ENCODE results near the gene PSMB7.

PSMB7 gene

GRCh38 chr9:124411514-124412227 is 3.6 kb downstream of the PSMB7 start:
- no peak for DNase-seq (ENCODE audit: low read depth in 2 of 2)

DNA sequence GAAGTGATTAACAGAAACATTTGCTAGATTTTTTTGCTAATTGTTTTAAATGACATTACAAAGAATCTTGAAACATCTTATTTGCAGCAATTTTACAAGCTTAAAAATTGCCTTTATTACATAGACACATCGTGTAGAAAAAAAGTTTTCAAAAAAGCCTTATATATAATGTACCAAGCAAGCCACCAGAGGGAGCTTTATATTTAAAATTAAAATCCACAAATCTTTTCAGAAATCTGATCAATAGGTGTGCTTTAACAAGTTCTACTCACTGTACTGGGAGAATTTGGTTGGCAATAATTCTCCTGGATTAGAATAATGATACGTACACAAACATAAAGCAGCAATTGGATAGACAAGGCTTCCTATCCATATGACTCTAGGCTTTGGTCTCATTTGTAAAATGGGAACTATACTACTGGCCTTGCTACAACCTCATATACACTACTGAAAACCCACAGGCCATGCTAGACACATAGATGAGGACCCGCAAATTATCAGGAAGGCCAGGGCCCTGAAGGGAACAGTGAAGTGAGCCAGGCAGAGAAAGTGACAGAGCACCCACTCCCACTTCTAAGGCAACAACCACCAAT is 4.8 kb downstream of the PSMB7 start:
- no peak for DNase-seq (ENCODE audit: low read depth in 2 of 2)

GRCh38 chr9:124409410-124409809 is 5.8 kb downstream of the PSMB7 start:
- DNase-seq (ENCODE audit: low read depth in 2 of 2), result no peak

DNA sequence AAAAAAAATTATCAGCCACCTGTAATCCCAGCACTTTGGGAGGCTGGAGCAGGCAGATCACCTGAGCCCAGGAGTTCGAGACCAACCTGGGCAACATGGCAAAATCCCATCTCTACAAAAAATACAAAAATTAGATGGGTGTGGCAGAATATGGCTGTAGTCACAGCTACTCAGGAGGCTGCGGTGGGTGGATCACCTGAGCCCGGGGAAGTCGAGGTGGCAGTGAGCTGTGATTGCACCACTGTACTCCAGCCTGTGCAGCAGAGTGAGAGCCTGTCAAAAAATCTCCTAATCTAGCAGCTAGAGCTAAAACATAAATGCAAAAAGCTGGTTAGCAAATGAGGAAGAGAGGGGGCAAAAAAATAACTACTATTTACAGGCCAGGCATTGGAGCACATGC is 12.0 kb downstream of the PSMB7 start:
- DNase-seq (ENCODE audit: low read depth in 2 of 2), result no peak

DNA sequence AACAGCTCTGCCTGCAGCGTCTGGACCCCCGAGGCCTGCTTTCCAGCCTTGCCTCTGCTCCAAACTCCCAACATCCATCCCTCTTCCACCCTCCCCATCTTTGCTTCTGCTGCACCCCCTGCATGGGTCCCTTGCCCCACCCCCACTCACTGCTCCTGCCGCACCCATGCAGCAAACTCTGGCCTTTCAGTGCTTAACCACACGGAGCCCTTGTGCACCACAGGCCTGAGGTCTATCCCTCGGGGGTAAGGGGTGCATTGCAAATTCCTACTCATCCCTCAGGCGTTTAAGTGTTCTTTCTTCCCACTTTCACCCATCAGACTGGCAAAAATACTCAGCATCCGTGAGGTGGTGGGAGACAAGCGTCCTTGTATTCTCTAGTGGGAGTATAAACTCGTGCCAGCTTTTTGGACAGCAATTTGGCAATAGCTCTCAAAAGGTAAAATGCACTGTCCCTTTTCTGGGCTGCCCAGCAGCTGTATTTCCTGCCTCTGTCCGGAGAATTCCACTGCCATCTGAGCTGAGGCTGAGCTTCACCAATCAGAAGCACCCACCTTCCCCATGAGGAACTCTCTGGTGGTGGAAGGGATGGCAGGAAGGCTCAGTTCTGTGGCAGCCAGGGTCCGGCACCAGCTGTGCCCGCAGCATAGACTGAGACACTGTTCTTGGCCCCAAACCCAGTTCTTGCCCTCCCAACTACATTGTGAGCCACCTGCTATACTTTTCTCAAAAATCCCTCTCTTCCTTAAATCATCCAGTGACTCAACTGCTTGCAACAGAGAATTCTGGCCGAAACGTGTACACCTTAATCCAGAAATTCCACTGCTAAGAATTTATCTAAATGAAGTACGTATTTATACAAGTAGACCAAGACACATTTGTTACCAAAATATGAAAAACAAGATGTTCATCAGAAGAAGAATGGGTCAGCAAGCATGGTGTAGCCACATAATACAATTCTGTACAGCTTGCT is 15.0 kb downstream of the PSMB7 start:
- no peak for DNase-seq (ENCODE audit: low read depth in 2 of 2)

GRCh38 chr9:124399323-124399967 is 15.8 kb downstream of the PSMB7 start:
- DNase-seq (ENCODE audit: low read depth in 2 of 2), result no peak

DNA sequence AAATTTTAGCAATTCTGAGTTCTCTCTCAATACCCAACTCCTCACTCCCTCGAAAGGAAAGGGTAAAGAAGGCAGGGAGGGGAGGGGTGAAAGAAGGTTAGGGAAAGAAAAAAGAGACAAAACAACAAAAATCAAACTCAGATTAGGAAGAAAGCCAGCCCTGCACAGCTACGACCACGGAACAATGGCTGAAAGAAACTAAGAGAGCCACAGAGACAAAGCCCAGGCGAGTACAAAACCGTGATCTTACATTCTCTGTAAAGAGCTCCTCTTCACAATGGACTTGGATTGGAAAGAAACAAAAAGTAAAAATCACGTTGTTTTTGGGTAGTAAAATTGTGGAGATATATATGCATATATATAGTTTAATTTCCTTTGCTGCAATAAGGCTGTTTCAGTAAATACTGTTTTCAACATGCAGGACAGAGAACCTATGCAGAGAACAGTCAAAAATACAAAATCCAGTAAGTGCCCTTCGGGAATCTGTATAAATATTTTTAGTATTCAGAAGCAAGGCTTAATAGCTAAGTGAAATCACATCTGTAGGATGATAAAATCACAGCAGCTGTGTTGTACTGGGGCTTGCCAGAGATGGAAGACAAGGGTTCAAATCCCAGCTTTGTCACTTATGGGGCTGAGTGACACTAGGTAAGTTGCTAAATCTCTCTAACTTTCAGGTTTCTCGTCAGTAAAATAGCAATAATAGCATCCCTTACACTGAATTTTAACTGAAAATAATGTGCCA is 16.9 kb downstream of the PSMB7 start:
- no peak for DNase-seq (ENCODE audit: low read depth in 2 of 2)

DNA sequence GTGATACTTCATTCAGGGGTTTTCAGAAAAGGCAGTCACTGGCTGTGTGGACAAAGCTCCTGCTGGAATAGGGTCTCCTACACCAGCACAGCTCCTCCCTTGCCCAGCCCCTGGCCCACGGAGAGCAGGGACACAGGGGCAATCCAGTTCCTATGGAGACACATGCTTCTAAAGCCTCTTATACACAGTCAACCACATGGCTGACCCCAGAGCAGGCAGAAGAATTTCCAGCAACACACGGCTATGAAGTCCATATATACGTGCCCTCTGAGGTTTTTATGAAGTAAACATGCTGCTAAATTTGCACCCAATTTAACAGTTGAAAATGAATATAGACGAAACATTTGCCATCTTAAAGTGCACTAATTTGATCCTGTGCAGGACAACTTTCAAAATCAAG is 19.4 kb downstream of the PSMB7 start:
- no peak for DNase-seq (ENCODE audit: low read depth in 2 of 2)

GRCh38 chr9:124394596-124394995 is 20.6 kb downstream of the PSMB7 start:
- no peak for DNase-seq (ENCODE audit: low read depth in 2 of 2)

DNA sequence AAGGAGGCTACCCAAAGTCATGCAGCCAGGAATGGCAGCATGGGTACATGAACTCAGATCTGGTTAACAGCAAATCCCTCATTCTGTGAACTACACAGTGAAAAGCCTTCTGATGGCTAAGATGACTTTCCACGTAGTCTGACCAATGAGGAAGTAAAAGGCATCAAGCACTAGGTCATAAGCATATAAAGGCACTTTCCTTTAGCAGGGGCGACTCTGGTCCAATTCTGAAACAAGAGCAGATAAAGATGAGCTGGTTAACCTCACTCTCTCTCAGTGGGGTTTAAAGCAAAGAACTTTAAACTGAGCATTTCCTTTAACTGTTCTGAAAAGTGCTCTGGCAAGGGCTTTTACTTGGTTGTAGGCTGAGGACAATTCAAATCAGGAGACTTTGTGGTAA is 21.1 kb downstream of the PSMB7 start:
- no peak for DNase-seq (ENCODE audit: low read depth in 2 of 2)

DNA sequence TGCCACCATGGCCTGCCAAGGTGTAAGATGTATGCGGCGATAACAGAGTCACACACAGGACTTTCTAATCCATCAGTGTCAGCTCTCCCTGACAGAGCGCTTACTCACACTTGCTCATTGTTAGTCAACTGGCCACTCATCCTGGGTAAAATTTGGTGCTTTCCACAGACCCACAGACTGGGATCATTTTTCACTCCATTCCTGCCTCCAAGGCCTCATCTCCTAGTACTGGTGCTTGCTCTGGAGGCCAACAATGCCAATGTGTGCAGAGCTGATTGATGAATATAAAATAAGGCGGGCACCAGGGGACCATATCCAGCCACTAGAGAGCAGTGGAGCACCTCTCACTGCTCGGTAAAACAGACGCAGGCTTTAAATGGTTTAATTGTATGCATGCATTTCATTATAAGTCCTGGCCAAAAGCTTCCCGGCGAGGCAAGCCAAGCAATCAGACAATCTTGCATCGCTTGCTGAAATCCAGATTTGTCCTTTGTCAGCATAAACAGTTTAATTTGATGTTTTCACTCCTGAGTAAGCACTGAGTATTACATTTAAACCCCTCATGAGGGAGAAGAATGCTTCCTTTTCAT is 22.3 kb downstream of the PSMB7 start:
- no peak for DNase-seq (ENCODE audit: low read depth in 2 of 2)

DNA sequence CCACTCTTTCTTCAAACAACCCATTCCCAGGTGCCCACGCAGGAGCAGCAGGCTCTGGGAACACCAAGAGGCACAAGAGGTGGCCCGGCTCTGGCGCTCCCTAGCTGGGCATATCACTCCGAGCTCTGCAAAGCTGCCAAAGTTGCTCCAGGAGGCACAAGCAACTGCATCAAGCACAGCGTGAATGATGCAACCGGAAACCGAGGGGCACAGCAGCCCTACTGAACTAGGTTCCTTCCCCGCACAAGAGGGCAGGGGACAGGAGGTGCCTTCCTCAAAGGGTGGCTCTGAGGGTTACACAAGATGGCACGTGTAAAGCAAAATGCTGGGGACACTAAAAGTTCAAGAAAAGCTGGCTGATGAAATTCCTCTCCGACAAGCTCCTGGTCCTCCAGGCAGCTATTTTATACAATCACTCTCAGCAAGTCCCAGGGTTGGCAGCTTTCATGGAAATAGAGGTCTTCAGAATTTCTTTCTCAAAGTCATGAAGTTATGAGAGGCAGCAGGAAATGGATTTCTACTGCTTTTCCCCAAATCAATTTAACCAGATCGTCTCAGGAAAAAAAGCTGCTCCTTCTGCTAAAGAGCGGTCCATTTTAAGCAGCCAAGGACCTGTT is 22.9 kb downstream of the PSMB7 start:
- no peak for DNase-seq (ENCODE audit: low read depth in 2 of 2)

DNA sequence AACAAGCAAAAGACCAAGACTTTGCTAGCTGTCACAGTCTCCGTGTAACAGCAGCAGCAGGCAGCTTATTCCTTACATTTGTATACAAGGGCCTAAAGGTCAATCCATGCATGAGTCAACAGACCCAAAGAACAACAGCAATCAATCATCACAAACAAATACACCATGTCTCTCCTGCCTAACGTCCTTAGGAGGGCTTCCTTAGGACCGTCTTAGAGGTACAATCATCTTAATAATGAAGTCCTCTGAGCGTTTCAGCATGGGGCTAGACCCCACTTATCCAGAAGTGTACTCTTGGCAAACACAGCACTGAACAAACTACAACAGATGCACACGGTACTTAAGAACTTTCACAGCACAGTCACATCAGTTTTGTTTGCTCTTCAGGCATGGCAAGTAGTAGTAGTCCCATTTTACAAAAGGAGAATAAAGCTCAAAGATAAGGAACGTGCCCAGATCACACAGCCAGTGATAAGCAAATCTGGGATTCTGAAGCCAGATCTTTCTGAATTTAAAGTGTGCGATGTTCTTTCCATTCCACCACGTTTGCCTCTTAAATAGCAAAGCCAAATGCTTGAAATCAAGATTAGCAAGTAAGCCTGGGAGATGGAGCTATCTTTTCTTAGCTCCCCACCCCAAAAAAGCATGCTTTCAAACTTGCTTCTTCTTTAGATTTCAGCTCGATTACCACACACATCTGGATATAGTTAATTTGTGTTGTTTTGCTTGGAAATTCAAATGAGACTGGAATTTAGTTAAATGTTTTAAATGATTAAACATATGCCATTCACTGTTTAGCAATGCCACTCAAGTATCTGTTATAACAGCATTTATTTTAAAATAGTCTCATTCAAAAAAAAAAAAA is 24.2 kb downstream of the PSMB7 start:
- no peak for DNase-seq (ENCODE audit: low read depth in 2 of 2)

DNA sequence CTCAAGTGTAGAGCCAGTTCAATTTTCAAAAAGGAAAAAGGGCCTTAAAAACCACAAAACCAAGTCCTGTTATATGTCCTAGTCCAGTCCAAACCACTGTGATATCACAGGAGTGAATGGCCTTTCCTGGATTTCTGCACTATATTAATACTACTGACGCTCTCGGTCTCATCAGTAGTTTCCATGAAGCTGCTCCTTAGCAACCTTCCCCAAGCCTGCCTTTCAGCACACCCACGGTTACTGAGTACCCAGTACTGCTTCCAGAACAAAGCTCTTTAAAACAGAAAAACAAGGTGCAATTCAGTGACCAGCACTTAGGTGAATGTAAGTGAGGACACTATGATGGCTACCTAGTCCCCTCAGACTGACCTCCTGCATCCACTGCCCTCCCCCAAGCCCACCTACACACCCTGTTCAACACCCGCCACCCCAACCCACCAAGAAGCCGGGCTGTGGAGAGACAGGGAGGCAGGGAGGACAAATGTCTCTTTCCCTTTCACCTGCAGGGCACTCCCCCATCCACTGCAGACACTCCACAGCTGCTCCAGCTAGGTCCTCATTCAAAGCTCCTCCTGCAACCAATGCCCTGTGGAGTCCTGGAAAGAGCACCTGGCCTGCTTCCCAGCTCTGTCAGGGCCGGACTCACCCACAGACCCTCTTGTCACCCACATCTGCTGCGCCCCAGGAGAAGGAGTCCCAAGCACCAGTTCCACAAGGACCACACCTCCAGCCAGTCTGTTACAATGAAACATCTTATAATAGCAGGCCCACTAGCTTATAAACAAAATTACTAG is 25.9 kb downstream of the PSMB7 start:
- DNase-seq (ENCODE audit: low read depth in 2 of 2), result no peak

DNA sequence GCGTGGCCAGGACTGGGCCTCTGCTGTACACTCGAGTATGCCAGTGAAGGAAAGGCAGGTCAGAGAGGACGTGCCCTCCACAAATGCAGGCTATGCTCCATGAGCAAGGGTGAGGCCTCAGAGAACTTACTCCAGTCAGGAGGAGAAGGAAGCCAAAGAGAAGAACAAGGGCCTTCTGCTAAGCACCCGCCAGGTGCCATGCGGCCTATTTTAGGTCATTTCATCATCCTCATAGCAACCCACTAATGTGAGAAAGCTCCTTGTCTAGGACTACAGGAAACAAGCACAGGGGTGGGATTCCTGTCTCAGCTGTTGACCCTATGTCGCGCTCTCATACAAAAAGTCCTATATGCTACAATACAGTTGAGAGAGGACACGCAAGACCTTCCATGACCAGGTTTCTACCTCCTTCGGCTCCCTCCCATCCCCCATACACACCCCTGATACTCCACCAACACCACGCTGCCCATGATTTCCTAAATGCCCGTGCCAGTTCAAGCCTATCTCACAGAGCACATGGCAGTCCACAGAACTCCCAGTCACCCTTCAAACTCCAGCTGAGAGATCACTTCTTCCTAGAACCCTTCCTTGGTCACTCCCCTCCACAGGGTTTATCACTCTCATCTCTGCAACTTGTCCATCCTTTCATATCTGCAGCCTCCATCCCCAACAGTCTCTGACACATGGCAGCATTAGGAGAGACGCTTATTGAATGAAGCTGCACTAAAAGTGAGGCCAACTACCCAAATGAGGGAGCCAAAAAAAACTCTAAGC is 26.8 kb downstream of the PSMB7 start:
- no peak for DNase-seq (ENCODE audit: low read depth in 2 of 2)

- no peak for DNase-seq (ENCODE audit: low read depth in 2 of 2)
These were observed 29.0 kb downstream of the PSMB7 start for GRCh38 chr9:124386201-124386600.

DNA sequence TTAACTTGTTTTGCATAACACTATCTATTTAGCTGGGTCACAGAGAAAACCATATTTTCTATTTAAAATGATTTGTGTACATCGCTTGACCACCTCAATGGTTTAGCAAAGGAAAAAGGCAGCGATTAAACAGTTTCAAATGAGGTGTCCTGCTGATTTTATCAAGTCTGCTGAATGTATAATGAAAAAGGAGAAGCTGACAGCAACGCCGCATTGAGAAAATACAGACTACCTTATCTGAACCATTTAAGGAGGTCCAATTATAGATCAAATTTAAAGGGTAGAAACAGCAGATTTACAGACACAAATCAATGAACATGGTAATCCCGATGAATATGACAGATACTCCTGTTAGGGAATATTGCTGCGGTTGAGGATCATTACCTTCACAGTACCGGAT is 29.6 kb downstream of the PSMB7 start:
- DNase-seq (ENCODE audit: low read depth in 2 of 2), result no peak

DNA sequence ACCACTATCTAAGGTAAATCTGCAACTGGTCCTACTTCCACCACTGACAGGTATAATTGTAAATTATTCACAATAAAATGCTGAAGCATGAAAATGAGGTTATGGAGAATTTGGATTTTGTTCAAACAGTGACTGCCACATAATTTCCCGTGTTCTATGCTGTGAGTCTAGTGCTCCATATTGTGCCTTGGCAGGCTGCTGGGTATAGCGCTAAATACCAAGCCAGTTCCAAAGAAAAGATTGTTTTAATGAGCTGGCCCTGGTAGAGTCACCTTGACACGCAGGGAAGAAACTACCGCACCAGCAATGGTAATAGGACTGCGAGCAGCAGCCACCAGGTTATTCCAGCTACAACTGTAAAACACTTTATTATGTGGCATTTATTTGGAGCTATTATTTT is 30.4 kb downstream of the PSMB7 start:
- DNase-seq (ENCODE audit: low read depth in 2 of 2), result no peak
